Prostate gland (tissue), 2 donors: Measurements from ENCODE around the gene SIGLEC1. TPM values are rescaled to one million over a fixed set of nuclear protein-coding genes. Genes with fewer than 3 reads are reported as not detected.

Experiments used
- DNase-seq: peaks from one replicate; pipeline ENCODE4 v3.0.0-alpha.2; 2019; ENCODE audit warnings: low spot score
- H3K27ac ChIP-seq, 2 donors: fragments of 200-600 bp; sonication (generic); 2 replicates each; pipeline ENCODE4 v1.5.1; 2017 to 2019
- H3K27me3 ChIP-seq: fragments of 200-600 bp; sonication (generic); replicated peaks from 2 replicates; pipeline ENCODE4 v1.5.1; 2019; ENCODE audit not compliant: insufficient read depth
- H3K36me3 ChIP-seq, 2 donors: fragments of 200-600 bp; sonication (generic); 1 replicate in 1 of 2; 2 replicates in 1 of 2; pipeline versions ENCODE4 v1.5.1 to v1.8.1; 2017 to 2019
- H3K4me1 ChIP-seq: fragments of 200-600 bp; sonication (generic); replicated peaks from 2 replicates; pipeline ENCODE4 v1.5.1; 2019
- H3K4me3 ChIP-seq, 2 donors: fragments of 200-600 bp; sonication (generic); 2 replicates each; pipeline ENCODE4 v1.5.1; 2017 to 2019
- H3K9me3 ChIP-seq: fragments of 200-600 bp; sonication (generic); 2 replicates; pipeline ENCODE4 v1.5.1; 2017
- POLR2A ChIP-seq: fragments of 450-650 bp; IDR thresholded peaks from one replicate; pipeline ENCODE4 v1.6.1; 2016; ENCODE audit warnings: antibody characterized with exemption, mild to moderate bottlenecking
- POLR2AphosphoS5 ChIP-seq: sonication (generic); formaldehyde crosslinking; IDR thresholded peaks from one replicate; pipeline ENCODE4 v1.6.1; 2017; ENCODE audit warnings: antibody characterized with exemption
- WGBS: methylation state at CpG from one replicate; pipeline ENCODE4 v1.1.5; 2018; 5-methylcytosine and 5-hydroxymethylcytosine counted together
- intact Hi-C: fragments of 100-400 bp; cut with DNase I; formaldehyde crosslinking; loops from one replicate; pipeline ENCODE4 v1.14.2; 2022
- total RNA-seq, 2 donors: library from RNA; depleted of rRNA; stranded (reverse); fragments of >200 nt; gene quantifications; one replicate each; pipeline ENCODE4 v1.1.0, GENCODE V29; 2016
- TF ChIP-seq, protein P1 (sequence below), 4 experiments: fragments of 200-600 bp in 2 of 4; fragments of 450-650 bp in 2 of 4; sonication (generic) in 2 of 4; IDR thresholded peaks; 1 replicate in 3 of 4; 2 replicates in 1 of 4; pipeline ENCODE4 v1.5.1; 2016 to 2019; ENCODE audit warnings: antibody characterized with exemption in 4 of 4, mild to moderate bottlenecking in 2 of 4, moderate library complexity in 2 of 4

The SIGLEC1 gene
- total RNA-seq, 2 donors from 2014 or later, result 0.32 to 5.3 TPM

DNA sequence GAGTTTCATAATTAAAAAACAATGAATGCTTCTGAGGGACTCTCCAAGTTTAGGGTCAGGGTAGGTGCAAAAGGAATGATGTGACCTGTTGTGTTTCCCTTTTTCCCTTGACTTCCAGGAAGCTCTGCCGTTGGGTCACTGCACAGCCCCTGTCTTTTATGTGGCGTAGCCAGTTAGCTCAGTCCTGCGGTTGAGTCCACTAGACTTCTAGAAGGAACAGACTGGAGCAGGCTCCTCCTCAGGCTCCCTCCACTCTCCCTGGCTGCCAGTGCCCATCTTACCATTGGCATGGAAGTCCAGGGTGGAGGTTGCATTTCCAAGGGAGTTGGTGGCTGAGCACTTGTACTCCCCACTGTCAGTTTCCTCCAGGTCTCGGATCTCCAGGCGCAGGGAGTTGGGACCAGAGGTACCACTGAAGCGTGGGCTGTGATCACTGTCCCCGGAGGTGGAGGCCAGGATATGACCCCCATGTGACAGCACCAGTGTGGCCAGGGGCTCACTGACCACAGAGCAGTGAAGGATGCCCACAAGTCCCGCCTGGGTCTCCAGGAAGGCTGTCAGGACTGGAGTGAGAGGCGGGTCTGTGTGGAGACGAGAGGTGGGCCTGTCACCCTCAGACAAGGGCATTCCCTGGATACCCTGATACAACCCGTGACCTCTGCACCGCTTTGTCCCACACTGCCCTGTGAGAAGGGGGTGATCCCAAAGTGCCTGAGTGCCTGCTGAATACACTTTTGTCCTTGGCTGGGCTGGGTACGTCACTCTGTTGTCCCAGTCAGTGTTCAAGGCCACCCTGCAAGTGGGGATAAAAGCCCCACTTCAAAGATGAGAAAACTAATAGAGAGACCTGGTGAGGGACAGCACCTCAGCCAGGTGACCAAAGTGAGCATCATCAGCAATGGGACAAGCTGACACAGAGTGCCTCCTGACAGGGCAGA is 11.1 kb downstream of the SIGLEC1 start:
- TF ChIP-seq, protein P1, sequence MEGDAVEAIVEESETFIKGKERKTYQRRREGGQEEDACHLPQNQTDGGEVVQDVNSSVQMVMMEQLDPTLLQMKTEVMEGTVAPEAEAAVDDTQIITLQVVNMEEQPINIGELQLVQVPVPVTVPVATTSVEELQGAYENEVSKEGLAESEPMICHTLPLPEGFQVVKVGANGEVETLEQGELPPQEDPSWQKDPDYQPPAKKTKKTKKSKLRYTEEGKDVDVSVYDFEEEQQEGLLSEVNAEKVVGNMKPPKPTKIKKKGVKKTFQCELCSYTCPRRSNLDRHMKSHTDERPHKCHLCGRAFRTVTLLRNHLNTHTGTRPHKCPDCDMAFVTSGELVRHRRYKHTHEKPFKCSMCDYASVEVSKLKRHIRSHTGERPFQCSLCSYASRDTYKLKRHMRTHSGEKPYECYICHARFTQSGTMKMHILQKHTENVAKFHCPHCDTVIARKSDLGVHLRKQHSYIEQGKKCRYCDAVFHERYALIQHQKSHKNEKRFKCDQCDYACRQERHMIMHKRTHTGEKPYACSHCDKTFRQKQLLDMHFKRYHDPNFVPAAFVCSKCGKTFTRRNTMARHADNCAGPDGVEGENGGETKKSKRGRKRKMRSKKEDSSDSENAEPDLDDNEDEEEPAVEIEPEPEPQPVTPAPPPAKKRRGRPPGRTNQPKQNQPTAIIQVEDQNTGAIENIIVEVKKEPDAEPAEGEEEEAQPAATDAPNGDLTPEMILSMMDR (IDR thresholded peaks at IDR 0.05), result no peak
- TF ChIP-seq POLR2AphosphoS5 (no peak), POLR2A (no peak)
- H3K27me3 ChIP-seq, result no peaks in the 10 kb centered on the region
- H3K27ac ChIP-seq, result no peak overlapping the region
- H3K36me3 ChIP-seq, result no peaks in the 10 kb centered on the region
- DNase-seq, result no peak
- no peaks in the 10 kb centered on the region for H3K4me1 ChIP-seq
- whole genome bisulfite sequencing, result 81% methylated on average over 13 of the region's 13 CpGs
- intact Hi-C loops, result no loop called here
- H3K9me3 ChIP-seq, result no peaks in the 10 kb centered on the region
- H3K4me3 ChIP-seq, result no peak overlapping the region

DNA sequence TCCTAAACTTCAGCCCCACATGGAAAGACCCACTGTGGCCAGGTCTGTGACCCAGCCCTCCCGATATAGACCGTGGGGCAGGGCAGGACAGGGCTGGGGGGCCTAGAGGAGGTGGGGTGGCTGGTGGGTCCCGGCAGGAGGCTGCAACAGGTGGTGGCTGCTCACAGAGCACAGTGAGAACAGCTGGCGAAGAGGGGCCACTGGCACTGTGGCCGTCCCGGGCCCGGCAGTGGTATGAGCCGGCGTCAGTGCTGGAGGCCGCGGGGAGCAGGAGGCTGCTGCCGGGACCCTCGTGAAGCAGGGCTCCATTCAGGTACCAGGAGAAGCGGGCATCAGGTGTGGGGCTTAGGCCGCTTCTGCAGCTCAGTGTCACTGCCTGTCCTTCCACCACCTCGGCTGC is 13.4 kb downstream of the SIGLEC1 start:
- Histone ChIP-seq H3K36me3 (no peaks in the 10 kb centered on the region), H3K4me3 (no peak overlapping the region), H3K27me3 (no peaks in the 10 kb centered on the region), H3K4me1 (no peaks in the 10 kb centered on the region), H3K27ac (no peak overlapping the region), H3K9me3 (no peaks in the 10 kb centered on the region)
- DNase-seq, result no peak
- WGBS, result 87% methylated on average over 16 of the region's 16 CpGs
- intact Hi-C loops, result no loop called here
- TF ChIP-seq POLR2AphosphoS5 (no peak), POLR2A (no peak)
- TF ChIP-seq, protein P1 (IDR thresholded peaks at IDR 0.05), result no peak

DNA sequence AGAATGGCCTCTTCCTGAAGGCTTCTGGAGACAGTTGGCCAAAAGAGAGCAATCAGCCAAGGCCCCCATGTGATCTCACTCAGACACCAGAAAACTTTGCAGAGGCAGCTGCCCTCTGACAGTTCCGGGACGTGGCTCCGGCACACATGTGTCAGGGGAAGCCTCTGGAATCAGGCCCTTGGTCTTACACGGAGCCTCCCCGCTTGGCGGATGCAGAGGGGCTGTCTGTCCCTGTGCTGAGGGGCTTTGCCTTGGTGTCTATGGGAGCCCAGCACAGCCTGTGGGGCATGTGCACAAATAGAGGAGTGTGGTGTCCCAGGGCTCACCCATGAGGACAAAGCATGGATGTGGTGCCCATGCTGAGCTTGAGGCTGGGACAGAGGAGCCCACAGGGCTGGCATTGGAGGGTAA is 13.8 kb downstream of the SIGLEC1 start:
- Histone ChIP-seq H3K9me3 (no peaks in the 10 kb centered on the region), H3K27ac (no peak overlapping the region), H3K4me3 (no peak overlapping the region), H3K27me3 (no peaks in the 10 kb centered on the region), H3K36me3 (no peaks in the 10 kb centered on the region), H3K4me1 (no peaks in the 10 kb centered on the region)
- intact Hi-C loops, result no loop called here
- 80% methylated on average over 6 of the region's 6 CpGs for WGBS
- TF ChIP-seq POLR2AphosphoS5, result no peak
- no peak for TF ChIP-seq POLR2A
- TF ChIP-seq, protein P1 (IDR thresholded peaks at IDR 0.05), result no peak
- no peak for DNase-seq

DNA sequence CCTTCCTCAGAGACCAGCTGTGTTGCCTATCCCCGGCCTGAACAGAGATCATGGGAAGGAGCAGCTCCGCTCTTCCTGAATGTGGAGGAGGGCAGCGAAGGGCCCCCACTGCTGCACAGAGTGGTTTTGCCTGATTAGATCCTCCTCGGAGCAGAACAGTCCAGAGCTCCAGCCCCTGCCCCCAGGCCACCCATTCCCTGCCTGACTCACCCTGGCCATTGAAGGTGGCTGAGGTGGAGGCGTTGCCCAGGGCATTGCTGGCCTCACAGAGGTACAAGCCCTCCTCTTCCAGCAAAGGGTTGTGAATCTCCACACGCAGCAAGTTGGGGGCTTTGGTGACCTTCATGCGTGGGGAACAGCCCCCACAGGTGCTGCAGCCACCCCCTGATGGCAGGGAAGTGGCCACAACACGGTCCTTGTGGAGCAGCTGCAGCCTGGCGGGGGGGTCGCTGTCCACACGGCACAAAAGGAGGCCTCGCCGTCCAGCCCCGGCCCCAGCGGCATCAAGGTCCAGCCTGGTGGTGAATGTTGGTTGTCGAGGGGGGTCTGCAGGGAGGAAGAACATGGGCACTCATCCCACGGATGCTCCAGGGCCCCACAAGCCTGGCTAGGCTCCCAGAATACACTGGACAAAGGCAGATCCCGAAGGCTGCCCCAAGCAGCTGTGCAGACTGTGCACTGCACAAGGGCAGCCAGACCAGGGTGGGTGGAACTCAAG is 14.7 kb downstream of the SIGLEC1 start:
- H3K27me3 ChIP-seq, result no peaks in the 10 kb centered on the region
- H3K4me1 ChIP-seq, result no peaks in the 10 kb centered on the region
- intact Hi-C loops, result no loop called here
- no peak overlapping the region for H3K27ac ChIP-seq
- no peak overlapping the region for H3K4me3 ChIP-seq
- H3K36me3 ChIP-seq, result no peaks in the 10 kb centered on the region
- DNase-seq, result no peak
- WGBS, result 75% methylated on average over 16 of the region's 18 CpGs
- no peaks in the 10 kb centered on the region for H3K9me3 ChIP-seq
- TF ChIP-seq, protein P1 (IDR thresholded peaks at IDR 0.05), result no peak
- no peak for TF ChIP-seq POLR2A
- no peak for TF ChIP-seq POLR2AphosphoS5
